ENCODE data around the gene PIEZO1.

Gene PIEZO1

GRCh38 chr16:88759976-88760350, 25.1 kb downstream of the PIEZO1 start:
- no peak overlapping the region for H2AK5ac ChIP-seq (ENCODE audit: low read length)
- no peak overlapping the region for H2AFZ ChIP-seq (ENCODE audit: insufficient read depth, low read length, poor library complexity)
- no peak overlapping the region for H2BK120ac ChIP-seq (ENCODE audit: insufficient read depth, low read length, poor library complexity)
- no peak for DNase-seq
- H3K23ac ChIP-seq (ENCODE audit: low read length): no peak overlapping the region
- H3K79me2 ChIP-seq (ENCODE audit: control insufficient read depth, insufficient read depth, low read length, poor library complexity): peaks cover 12% of the 10 kb centered on the region
- no peak overlapping the region for H4K12ac ChIP-seq (ENCODE audit: low read depth, low read length)
- peaks cover 19% of the 10 kb centered on the region for H3K79me1 ChIP-seq (ENCODE audit: low read length)
- no peak overlapping the region for H3K9ac ChIP-seq (ENCODE audit: low read length)
- H3K36me3 ChIP-seq (ENCODE audit: control insufficient read depth in 1 of 2, insufficient read depth in 2 of 2, low read length in 2 of 2): peaks cover 7% of the 10 kb centered on the region in 2 experiments
- peak overlapping the region; percentile 10 for H4K91ac ChIP-seq (ENCODE audit: low read depth, low read length)
- no peaks in the 10 kb centered on the region for H3K27me3 ChIP-seq (ENCODE audit: insufficient read depth, low read length)
- peaks cover 6% of the 10 kb centered on the region for H3K9me3 ChIP-seq (ENCODE audit: insufficient read depth, low read depth, low read length)
- no peak overlapping the region for H2BK12ac ChIP-seq (ENCODE audit: low read length)
- H3K4me1 ChIP-seq (ENCODE audit: control insufficient read depth in 1 of 2, insufficient read depth in 2 of 2, low read length in 2 of 2): peaks cover 34 to 50% of the 10 kb centered on the region in 2 experiments
- WGBS (ENCODE audit: extremely low coverage, insufficient coverage, insufficient read length): no CpG with 5 or more reads among the region's 22 CpGs
- no peak overlapping the region for H2BK5ac ChIP-seq (ENCODE audit: low read depth, low read length, poor library complexity)
- no peak overlapping the region for H4K8ac ChIP-seq (ENCODE audit: low read depth, low read length)
- H3K4me2 ChIP-seq (ENCODE audit: low read length): no peak overlapping the region
- no peak overlapping the region for H3K14ac ChIP-seq (ENCODE audit: low read length)
- H3K18ac ChIP-seq (ENCODE audit: low read length): no peak overlapping the region
- no peak overlapping the region for H3K4me3 ChIP-seq (ENCODE audit: low read depth, low read length)
- no peak overlapping the region for H3K27ac ChIP-seq (ENCODE audit: low read depth, low read length)
- H3K4ac ChIP-seq (ENCODE audit: low read depth, low read length): no peak overlapping the region

GRCh38 chr16:88759245-88759975, 25.6 kb downstream of the PIEZO1 start:
- Histone ChIP-seq H3K4me3 (ENCODE audit: low read depth, low read length) (no peak overlapping the region), H2BK120ac (ENCODE audit: insufficient read depth, low read length, poor library complexity) (no peak overlapping the region), H2AK5ac (ENCODE audit: low read length) (no peak overlapping the region), H3K27me3 (ENCODE audit: insufficient read depth, low read length) (no peaks in the 10 kb centered on the region), H3K4me2 (ENCODE audit: low read length) (no peak overlapping the region), H3K9me3 (ENCODE audit: insufficient read depth, low read depth, low read length) (peaks cover 6% of the 10 kb centered on the region), H3K18ac (ENCODE audit: low read length) (no peak overlapping the region), H2BK12ac (ENCODE audit: low read length) (no peak overlapping the region), H3K79me1 (ENCODE audit: low read length) (peaks cover 17% of the 10 kb centered on the region), H2AFZ (ENCODE audit: insufficient read depth, low read length, poor library complexity) (no peak overlapping the region), H3K36me3 (ENCODE audit: control insufficient read depth in 1 of 2, insufficient read depth in 2 of 2, low read length in 2 of 2) (peaks cover 7% of the 10 kb centered on the region in 2 experiments), H3K9ac (ENCODE audit: low read length) (no peak overlapping the region), H3K79me2 (ENCODE audit: control insufficient read depth, insufficient read depth, low read length, poor library complexity) (peaks cover 13% of the 10 kb centered on the region), H4K91ac (ENCODE audit: low read depth, low read length) (peak overlapping the region; percentile 10), H3K4ac (ENCODE audit: low read depth, low read length) (no peak overlapping the region), H2BK5ac (ENCODE audit: low read depth, low read length, poor library complexity) (no peak overlapping the region), H3K23ac (ENCODE audit: low read length) (no peak overlapping the region), H3K27ac (ENCODE audit: low read depth, low read length) (no peak overlapping the region), H4K8ac (ENCODE audit: low read depth, low read length) (no peak overlapping the region), H3K4me1 (ENCODE audit: control insufficient read depth in 1 of 2, insufficient read depth in 2 of 2, low read length in 2 of 2) (peaks cover 30 to 46% of the 10 kb centered on the region in 2 experiments), H4K12ac (ENCODE audit: low read depth, low read length) (no peak overlapping the region), H3K14ac (ENCODE audit: low read length) (no peak overlapping the region)
- no CpG with 5 or more reads among the region's 26 CpGs for WGBS (ENCODE audit: extremely low coverage, insufficient coverage, insufficient read length)
- no peak for DNase-seq

- no peak overlapping the region for H4K12ac ChIP-seq (ENCODE audit: low read depth, low read length)
- no peak overlapping the region for H4K91ac ChIP-seq (ENCODE audit: low read depth, low read length)
- H3K36me3 ChIP-seq (ENCODE audit: control insufficient read depth in 1 of 2, insufficient read depth in 2 of 2, low read length in 2 of 2): peaks cover 7% of the 10 kb centered on the region in 2 experiments
- no peak overlapping the region for H2BK120ac ChIP-seq (ENCODE audit: insufficient read depth, low read length, poor library complexity)
- no peak overlapping the region for H3K23ac ChIP-seq (ENCODE audit: low read length)
- no peak overlapping the region for H3K4me2 ChIP-seq (ENCODE audit: low read length)
- peaks cover 12% of the 10 kb centered on the region for H3K79me1 ChIP-seq (ENCODE audit: low read length)
- no peak overlapping the region for H3K4ac ChIP-seq (ENCODE audit: low read depth, low read length)
- WGBS (ENCODE audit: extremely low coverage, insufficient coverage, insufficient read length): no CpG with 5 or more reads among the region's 6 CpGs
- peaks cover 13% of the 10 kb centered on the region for H3K79me2 ChIP-seq (ENCODE audit: control insufficient read depth, insufficient read depth, low read length, poor library complexity)
- no peak overlapping the region for H3K9ac ChIP-seq (ENCODE audit: low read length)
- peaks cover 24 to 41% of the 10 kb centered on the region in 2 experiments for H3K4me1 ChIP-seq (ENCODE audit: control insufficient read depth in 1 of 2, insufficient read depth in 2 of 2, low read length in 2 of 2)
- H2BK12ac ChIP-seq (ENCODE audit: low read length): no peak overlapping the region
- no peak overlapping the region for H2BK5ac ChIP-seq (ENCODE audit: low read depth, low read length, poor library complexity)
- no peak overlapping the region for H2AK5ac ChIP-seq (ENCODE audit: low read length)
- H3K4me3 ChIP-seq (ENCODE audit: low read depth, low read length): no peak overlapping the region
- H4K8ac ChIP-seq (ENCODE audit: low read depth, low read length): no peak overlapping the region
- no peak for DNase-seq
- no peaks in the 10 kb centered on the region for H3K27me3 ChIP-seq (ENCODE audit: insufficient read depth, low read length)
- H3K18ac ChIP-seq (ENCODE audit: low read length): no peak overlapping the region
- H3K9me3 ChIP-seq (ENCODE audit: insufficient read depth, low read depth, low read length): peaks cover 6% of the 10 kb centered on the region
- H3K27ac ChIP-seq (ENCODE audit: low read depth, low read length): no peak overlapping the region
- H2AFZ ChIP-seq (ENCODE audit: insufficient read depth, low read length, poor library complexity): no peak overlapping the region
- H3K14ac ChIP-seq (ENCODE audit: low read length): no peak overlapping the region
Measured at GRCh38 chr16:88758944-88759244, 26.1 kb downstream of the PIEZO1 start.

- Histone ChIP-seq H3K9ac (ENCODE audit: low read length) (no peak overlapping the region), H2BK120ac (ENCODE audit: insufficient read depth, low read length, poor library complexity) (no peak overlapping the region), H2AK5ac (ENCODE audit: low read length) (no peak overlapping the region), H3K4ac (ENCODE audit: low read depth, low read length) (no peak overlapping the region), H3K9me3 (ENCODE audit: insufficient read depth, low read depth, low read length) (peaks cover 6% of the 10 kb centered on the region), H4K8ac (ENCODE audit: low read depth, low read length) (no peak overlapping the region), H2BK5ac (ENCODE audit: low read depth, low read length, poor library complexity) (no peak overlapping the region), H3K4me1 (ENCODE audit: control insufficient read depth in 1 of 2, insufficient read depth in 2 of 2, low read length in 2 of 2) (peaks cover 21 to 37% of the 10 kb centered on the region in 2 experiments), H3K27me3 (ENCODE audit: insufficient read depth, low read length) (no peaks in the 10 kb centered on the region), H3K27ac (ENCODE audit: low read depth, low read length) (no peak overlapping the region), H4K91ac (ENCODE audit: low read depth, low read length) (no peak overlapping the region), H2BK12ac (ENCODE audit: low read length) (no peak overlapping the region), H3K79me1 (ENCODE audit: low read length) (peaks cover 11% of the 10 kb centered on the region), H3K4me3 (ENCODE audit: low read depth, low read length) (no peak overlapping the region), H3K4me2 (ENCODE audit: low read length) (no peak overlapping the region), H4K12ac (ENCODE audit: low read depth, low read length) (no peak overlapping the region), H3K18ac (ENCODE audit: low read length) (no peak overlapping the region), H3K79me2 (ENCODE audit: control insufficient read depth, insufficient read depth, low read length, poor library complexity) (peaks cover 13% of the 10 kb centered on the region), H2AFZ (ENCODE audit: insufficient read depth, low read length, poor library complexity) (no peak overlapping the region), H3K36me3 (ENCODE audit: control insufficient read depth in 1 of 2, insufficient read depth in 2 of 2, low read length in 2 of 2) (peaks cover 7% of the 10 kb centered on the region in 2 experiments), H3K14ac (ENCODE audit: low read length) (no peak overlapping the region), H3K23ac (ENCODE audit: low read length) (no peak overlapping the region)
- WGBS (ENCODE audit: extremely low coverage, insufficient coverage, insufficient read length): no CpG with 5 or more reads among the region's 13 CpGs
- no peak for DNase-seq
Measured at GRCh38 chr16:88758227-88758943, 26.6 kb downstream of the PIEZO1 start.

All from trophoblast cell (in vitro differentiated cells and primary cell).